ENCODE results near the gene DIP2C.

- TF ChIP-seq CTCF (IDR thresholded peaks at IDR 0.05), result no peak
- TF ChIP-seq POLR2A (IDR thresholded peaks at IDR 0.05), result no peak
Measured at GRCh38 chr10:269440-270074, 419.9 kb downstream of the DIP2C start.

Data from testis (tissue), 2 donors.